Hematopoietic multipotent progenitor cell treated with erythropoietin and hydrocortisone succinate and interleukin-3 and kit ligand, for 8 days (in vitro differentiated cells): ENCODE data around the gene ATP8A2.
A peak's percentile ranks its signal among the peaks of the same experiment; 100 is the strongest.
"Not testable (repeated sequence)": the region's sequence is repeated elsewhere in the genome, so short reads cannot be mapped to it uniquely, and the experiment has no call there.

Experiments used
- DNase-seq: peaks from one replicate; pipeline ENCODE4 v3.0.0-alpha.2; 2015

The ATP8A2 gene

GRCh38 chr13:25774056-25774455 is 402.3 kb downstream of the ATP8A2 start:
- not testable (repeated sequence) for DNase-seq

- DNase-seq: no peak
These were observed 403.5 kb downstream of the ATP8A2 start for GRCh38 chr13:25775275-25775674.

GRCh38 chr13:25775986-25776385 is 404.2 kb downstream of the ATP8A2 start:
- DNase-seq: no peak

GRCh38 chr13:25776722-25777121 is 404.9 kb downstream of the ATP8A2 start:
- peak; percentile 37 for DNase-seq

GRCh38 chr13:25777509-25777908 is 405.7 kb downstream of the ATP8A2 start:
- DNase-seq: no peak

GRCh38 chr13:25778365-25778764 is 406.6 kb downstream of the ATP8A2 start:
- no peak for DNase-seq

- no peak for DNase-seq
These were observed 407.1 kb downstream of the ATP8A2 start for GRCh38 chr13:25778808-25779305.

- DNase-seq: no peak
These were observed 411.3 kb downstream of the ATP8A2 start for GRCh38 chr13:25783076-25783475.

- no peak for DNase-seq
These were observed 411.8 kb downstream of the ATP8A2 start for GRCh38 chr13:25783601-25784024.

- no peak for DNase-seq
These were observed 412.3 kb downstream of the ATP8A2 start for GRCh38 chr13:25784119-25784518.

GRCh38 chr13:25790137-25790536 is 418.4 kb downstream of the ATP8A2 start:
- not testable (repeated sequence) for DNase-seq

GRCh38 chr13:25795277-25795676 is 423.5 kb downstream of the ATP8A2 start:
- DNase-seq: no peak

- DNase-seq: no peak
These were observed 424.7 kb downstream of the ATP8A2 start for GRCh38 chr13:25796474-25796873.

- DNase-seq: no peak
These were observed 427.2 kb downstream of the ATP8A2 start for GRCh38 chr13:25798998-25799397.

GRCh38 chr13:25800523-25800922 is 428.7 kb downstream of the ATP8A2 start:
- DNase-seq: no peak

GRCh38 chr13:25802579-25802978 is 430.8 kb downstream of the ATP8A2 start:
- DNase-seq: no peak

- no peak for DNase-seq
These were observed 431.9 kb downstream of the ATP8A2 start for GRCh38 chr13:25803641-25804040.

GRCh38 chr13:25806264-25806974 is 434.6 kb downstream of the ATP8A2 start:
- no peak for DNase-seq

- DNase-seq: no peak
These were observed 435.8 kb downstream of the ATP8A2 start for GRCh38 chr13:25807562-25807961.

- DNase-seq: no peak
These were observed 439.7 kb downstream of the ATP8A2 start for GRCh38 chr13:25811506-25811905.

GRCh38 chr13:25816239-25816638 is 444.5 kb downstream of the ATP8A2 start:
- DNase-seq: no peak

- no peak for DNase-seq
These were observed 448.2 kb downstream of the ATP8A2 start for GRCh38 chr13:25819856-25820530.

- no peak for DNase-seq
These were observed 450.0 kb downstream of the ATP8A2 start for GRCh38 chr13:25821776-25822175.

GRCh38 chr13:25827221-25827620 is 455.4 kb downstream of the ATP8A2 start:
- DNase-seq: not testable (repeated sequence)
